Loucy (cell line): ENCODE data around the gene STK32C.

Source experiments
- EZH2phosphoT487 ChIP-seq: fragments of 200-600 bp; IDR thresholded peaks from 2 replicates; pipeline ENCODE4 v1.6.1; 2018; ENCODE audit warnings: antibody characterized with exemption, mild to moderate bottlenecking, moderate library complexity, borderline replicate concordance
- TF ChIP-seq, protein P1 (sequence below): fragments of 200-600 bp; sonication (generic); conservative IDR thresholded peaks from 2 replicates; pipeline ENCODE4 v1.5.1; 2014; ENCODE audit warnings: mild to moderate bottlenecking, antibody characterized with exemption, low read length

DNA sequence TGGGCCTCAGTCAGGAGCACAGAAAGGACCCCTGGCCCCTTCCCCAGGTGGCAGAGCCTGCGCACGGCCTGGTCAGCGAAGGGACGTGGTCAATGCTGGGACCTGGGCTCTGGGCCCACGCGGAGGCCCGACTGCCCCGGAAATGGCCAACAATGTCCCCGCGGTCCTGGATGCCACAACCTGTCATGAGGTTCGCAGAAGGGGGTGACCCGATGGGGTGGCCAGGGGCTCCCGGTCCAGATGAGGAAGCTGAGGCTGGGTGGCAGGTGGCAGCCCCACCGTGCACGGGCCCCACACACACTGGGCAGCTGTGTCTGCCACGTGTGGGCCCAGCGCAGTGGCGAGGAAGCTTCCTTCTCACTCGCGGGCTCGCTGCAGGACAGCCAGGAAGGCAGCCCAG is 71.6 kb downstream of the STK32C start:
- TF ChIP-seq, protein P1, sequence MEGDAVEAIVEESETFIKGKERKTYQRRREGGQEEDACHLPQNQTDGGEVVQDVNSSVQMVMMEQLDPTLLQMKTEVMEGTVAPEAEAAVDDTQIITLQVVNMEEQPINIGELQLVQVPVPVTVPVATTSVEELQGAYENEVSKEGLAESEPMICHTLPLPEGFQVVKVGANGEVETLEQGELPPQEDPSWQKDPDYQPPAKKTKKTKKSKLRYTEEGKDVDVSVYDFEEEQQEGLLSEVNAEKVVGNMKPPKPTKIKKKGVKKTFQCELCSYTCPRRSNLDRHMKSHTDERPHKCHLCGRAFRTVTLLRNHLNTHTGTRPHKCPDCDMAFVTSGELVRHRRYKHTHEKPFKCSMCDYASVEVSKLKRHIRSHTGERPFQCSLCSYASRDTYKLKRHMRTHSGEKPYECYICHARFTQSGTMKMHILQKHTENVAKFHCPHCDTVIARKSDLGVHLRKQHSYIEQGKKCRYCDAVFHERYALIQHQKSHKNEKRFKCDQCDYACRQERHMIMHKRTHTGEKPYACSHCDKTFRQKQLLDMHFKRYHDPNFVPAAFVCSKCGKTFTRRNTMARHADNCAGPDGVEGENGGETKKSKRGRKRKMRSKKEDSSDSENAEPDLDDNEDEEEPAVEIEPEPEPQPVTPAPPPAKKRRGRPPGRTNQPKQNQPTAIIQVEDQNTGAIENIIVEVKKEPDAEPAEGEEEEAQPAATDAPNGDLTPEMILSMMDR, result no peak
- no peak for TF ChIP-seq EZH2phosphoT487
